ENCODE measurements around the gene BIK.

DNA sequence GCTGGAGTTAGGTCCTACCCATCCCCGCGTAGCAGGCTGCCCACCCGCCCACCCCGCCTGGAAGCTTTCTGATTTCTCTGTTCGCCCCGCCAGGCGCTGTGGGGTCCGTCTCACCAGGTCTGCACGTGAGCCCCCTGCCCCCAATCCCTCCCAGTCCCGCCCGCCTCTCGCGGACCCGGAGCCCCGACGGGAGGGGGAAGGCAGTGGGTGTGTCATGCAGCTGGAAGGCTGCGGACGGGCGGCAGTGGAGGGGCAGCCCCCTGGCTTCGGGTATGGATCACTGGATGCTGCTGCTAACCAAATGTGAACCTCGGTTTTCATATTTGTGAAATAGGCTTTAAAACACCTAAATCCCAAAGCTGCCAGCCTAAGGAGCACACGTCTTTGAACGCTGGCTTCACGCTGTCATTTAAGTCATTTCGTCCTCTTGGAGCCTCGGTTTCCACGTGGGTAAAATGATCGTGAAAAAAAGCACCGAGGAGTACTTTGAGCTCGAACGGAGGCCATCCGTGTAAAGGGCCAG is 568 bp upstream of the BIK start:
- TF ChIP-seq EZH2 (optimal IDR thresholded peaks at IDR 0.05; ENCODE audit: low read depth, low read length) (no peak), EZH2phosphoT487 (IDR thresholded peaks at IDR 0.05; ENCODE audit: low read length) (no peak)
- TF ChIP-seq, protein P1, sequence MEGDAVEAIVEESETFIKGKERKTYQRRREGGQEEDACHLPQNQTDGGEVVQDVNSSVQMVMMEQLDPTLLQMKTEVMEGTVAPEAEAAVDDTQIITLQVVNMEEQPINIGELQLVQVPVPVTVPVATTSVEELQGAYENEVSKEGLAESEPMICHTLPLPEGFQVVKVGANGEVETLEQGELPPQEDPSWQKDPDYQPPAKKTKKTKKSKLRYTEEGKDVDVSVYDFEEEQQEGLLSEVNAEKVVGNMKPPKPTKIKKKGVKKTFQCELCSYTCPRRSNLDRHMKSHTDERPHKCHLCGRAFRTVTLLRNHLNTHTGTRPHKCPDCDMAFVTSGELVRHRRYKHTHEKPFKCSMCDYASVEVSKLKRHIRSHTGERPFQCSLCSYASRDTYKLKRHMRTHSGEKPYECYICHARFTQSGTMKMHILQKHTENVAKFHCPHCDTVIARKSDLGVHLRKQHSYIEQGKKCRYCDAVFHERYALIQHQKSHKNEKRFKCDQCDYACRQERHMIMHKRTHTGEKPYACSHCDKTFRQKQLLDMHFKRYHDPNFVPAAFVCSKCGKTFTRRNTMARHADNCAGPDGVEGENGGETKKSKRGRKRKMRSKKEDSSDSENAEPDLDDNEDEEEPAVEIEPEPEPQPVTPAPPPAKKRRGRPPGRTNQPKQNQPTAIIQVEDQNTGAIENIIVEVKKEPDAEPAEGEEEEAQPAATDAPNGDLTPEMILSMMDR (IDR thresholded peaks at IDR 0.05; ENCODE audit: low read length): no peak

All from MM.1S (cell line).